ENCODE results near the gene GATAD2B. TPM values are rescaled to one million over a fixed set of nuclear protein-coding genes. Genes with fewer than 3 reads are reported as not detected.
A peak's percentile ranks its signal among the peaks of the same experiment; 100 is the strongest.

Gene GATAD2B
- total RNA-seq, 4 donors from 2014 or later: 16.7 to 28.1 (median 20.2) TPM

GRCh38 chr1:153818876-153819275, 103.9 kb downstream of the GATAD2B start:
- no peak overlapping the region for H3K27ac ChIP-seq
- H3K36me3 ChIP-seq: peaks cover 0 to 37% (median 13%) of the 10 kb centered on the region in 4 donors
- TF ChIP-seq POLR2A (IDR thresholded peaks at IDR 0.05) (no peak), CTCF (IDR thresholded peaks at IDR 0.05) (no peak), POLR2AphosphoS5 (IDR thresholded peaks at IDR 0.05) (no peak), EP300 (IDR thresholded peaks at IDR 0.05; ENCODE audit: low read depth) (no peak)
- 86 to 88% methylated on average over 1 to 2 of the region's 2 CpGs for WGBS, 2 donors (ENCODE audit: low coverage in 1 of 2)
- no peak for DNase-seq
- intact Hi-C loops (cut with DNase I; ENCODE audit: low total_unique reads): no loop called here
- no peak overlapping the region for H3K4me3 ChIP-seq
- H3K4me1 ChIP-seq: peaks cover 0 to 3% (median 1%) of the 10 kb centered on the region in 4 donors
- H3K27me3 ChIP-seq: no peaks in the 10 kb centered on the region
- in situ Hi-C loops (cut with MboI; ENCODE audit: low pct_ligation_motif_present in 1 of 4, low pct_unique_long_range_greater_than_20kb in 1 of 4, low sequenced_read_pairs in 3 of 4): loop anchor here in 3 of 4 donors (10.0 to 25.0 kb wide), 3 partner anchors 93 to 166 kb away; partner anchors contain the start of genes DENND4B (in 2 of the 3), GATAD2B (in 1 of the 3) and RAB13 (in 1 of the 3)
- no peaks in the 10 kb centered on the region for H3K9me3 ChIP-seq

GRCh38 chr1:153816283-153816889, 106.4 kb downstream of the GATAD2B start:
- DNase-seq: no peak
- Histone ChIP-seq H3K4me3 (no peak overlapping the region), H3K9me3 (no peaks in the 10 kb centered on the region), H3K27me3 (no peaks in the 10 kb centered on the region), H3K27ac (no peak overlapping the region), H3K36me3 (peaks cover 0 to 62% (median 26%) of the 10 kb centered on the region in 4 donors), H3K4me1 (peaks cover 0 to under 1% (median under 1%) of the 10 kb centered on the region in 4 donors)
- TF ChIP-seq POLR2A (IDR thresholded peaks at IDR 0.05): no peak
- no peak for TF ChIP-seq CTCF (IDR thresholded peaks at IDR 0.05)
- TF ChIP-seq POLR2AphosphoS5 (IDR thresholded peaks at IDR 0.05): no peak
- intact Hi-C loops (cut with DNase I; ENCODE audit: low total_unique reads): no loop called here
- 92 to 96% methylated on average over 4 to 13 of the region's 13 CpGs for WGBS, 2 donors (ENCODE audit: low coverage in 1 of 2)
- in situ Hi-C loops (cut with MboI; ENCODE audit: low pct_ligation_motif_present in 1 of 4, low pct_unique_long_range_greater_than_20kb in 1 of 4, low sequenced_read_pairs in 3 of 4): loop anchor here in 3 of 4 donors (10.0 to 25.0 kb wide), 3 partner anchors 96 to 168 kb away; partner anchors contain the start of genes DENND4B (in 2 of the 3), GATAD2B (in 1 of the 3) and RAB13 (in 1 of the 3)

- no peaks in the 10 kb centered on the region for H3K27me3 ChIP-seq
- no peaks in the 10 kb centered on the region for H3K9me3 ChIP-seq
- no peak overlapping the region for H3K4me3 ChIP-seq
- no peak for DNase-seq
- TF ChIP-seq POLR2AphosphoS5 (IDR thresholded peaks at IDR 0.05): no peak
- TF ChIP-seq POLR2A (IDR thresholded peaks at IDR 0.05): no peak
- no peak for TF ChIP-seq CTCF (IDR thresholded peaks at IDR 0.05)
- no peak for TF ChIP-seq EP300 (IDR thresholded peaks at IDR 0.05; ENCODE audit: low read depth)
- peak overlapping the region in 2 of 4 donors; percentile 4 to 36 for H3K27ac ChIP-seq
- H3K4me1 ChIP-seq: peaks cover 0 to 16% (median 3%) of the 10 kb centered on the region in 4 donors
- in situ Hi-C loops (cut with MboI; ENCODE audit: low pct_ligation_motif_present in 1 of 4, low pct_unique_long_range_greater_than_20kb in 1 of 4, low sequenced_read_pairs in 3 of 4) (loop anchor here in 3 of 4 donors (25.0 kb wide), 2 partner anchors 106 to 131 kb away; partner anchors contain the start of genes DENND4B (in 2 of the 3) and GATAD2B (in 1 of the 3)), intact Hi-C loops (cut with DNase I; ENCODE audit: low total_unique reads) (no loop called here)
- peaks cover 0 to 21% (median 10%) of the 10 kb centered on the region in 4 donors for H3K36me3 ChIP-seq
- WGBS, 2 donors (ENCODE audit: low coverage in 1 of 2): 76 to 78% methylated on average over 5 to 11 of the region's 11 CpGs
Observed at GRCh38 chr1:153805886-153806719, 116.7 kb downstream of the GATAD2B start.
